HAP-1 (cell line): ENCODE results near the gene CASK.
"Not testable (repeated sequence)": the region's sequence is repeated elsewhere in the genome, so short reads cannot be mapped to it uniquely, and the experiment has no call there.

Experiments used
- DNase-seq, 2 experiments: peaks; one replicate each; pipeline ENCODE4 v3.0.0-alpha.2; 2016 to 2020; ENCODE audit warnings: low spot score in 2 of 2
- H3K27me3 ChIP-seq: fragments of 250-450 bp; sonication (Bioruptor Pico); 2 replicates; pipeline ENCODE4 v1.5.1; 2020; ENCODE audit warnings: low read depth, mild to moderate bottlenecking, moderate library complexity
- H3K36me3 ChIP-seq: fragments of 250-450 bp; sonication (Bioruptor Pico); replicated peaks from 2 replicates; pipeline ENCODE4 v1.5.1; 2020; ENCODE audit warnings: mild to moderate bottlenecking
- H3K4me1 ChIP-seq: fragments of 250-450 bp; sonication (Bioruptor Pico); 2 replicates; pipeline ENCODE4 v1.5.1; 2020; ENCODE audit warnings: mild to moderate bottlenecking
- H3K4me3 ChIP-seq: fragments of 250-450 bp; sonication (Bioruptor Pico); 2 replicates; pipeline ENCODE4 v1.5.1; 2020; ENCODE audit warnings: mild to moderate bottlenecking, moderate library complexity
- H3K9me3 ChIP-seq: fragments of 250-450 bp; sonication (Bioruptor Pico); 2 replicates; pipeline ENCODE4 v1.5.1; 2020; ENCODE audit warnings: mild to moderate bottlenecking, moderate library complexity
- in situ Hi-C: fragments of 300-500 bp; cut with MboI; formaldehyde crosslinking; loops from 3 replicates; pipeline ENCODE4 v1.14.3; 2020; ENCODE audit warnings: low sequenced_read_pairs, inconsistent platforms, mixed read lengths

Gene CASK

GRCh38 chrX:41630091-41630490, 293.3 kb downstream of the CASK start:
- Histone ChIP-seq H3K4me3 (no peak overlapping the region), H3K36me3 (peaks cover 2% of the 10 kb centered on the region; the same call in 1 of the 2 replicates), H3K4me1 (peaks cover 3% of the 10 kb centered on the region), H3K27me3 (no peaks in the 10 kb centered on the region), H3K9me3 (no peaks in the 10 kb centered on the region)
- in situ Hi-C loops = no loop called here
- no peak for DNase-seq

GRCh38 chrX:41629539-41629938, 293.8 kb downstream of the CASK start:
- Histone ChIP-seq H3K36me3 (peaks cover 2% of the 10 kb centered on the region; the same call in 1 of the 2 replicates), H3K4me1 (no peaks in the 10 kb centered on the region), H3K27me3 (no peaks in the 10 kb centered on the region), H3K4me3 (no peak overlapping the region), H3K9me3 (no peaks in the 10 kb centered on the region)
- in situ Hi-C loops = no loop called here
- no peak for DNase-seq

GRCh38 chrX:41621222-41621723, 302.1 kb downstream of the CASK start:
- in situ Hi-C loops = no loop called here
- H3K27me3 ChIP-seq = no peaks in the 10 kb centered on the region
- H3K4me3 ChIP-seq = no peak overlapping the region
- peak in 1 of 2 experiments; percentile 23 for DNase-seq
- peaks cover 2% of the 10 kb centered on the region; the same call in 1 of the 2 replicates for H3K36me3 ChIP-seq
- H3K9me3 ChIP-seq = no peaks in the 10 kb centered on the region
- no peaks in the 10 kb centered on the region for H3K4me1 ChIP-seq

GRCh38 chrX:41619221-41619620, 304.1 kb downstream of the CASK start:
- Histone ChIP-seq H3K4me1 (no peaks in the 10 kb centered on the region), H3K27me3 (no peaks in the 10 kb centered on the region), H3K36me3 (no peaks in the 10 kb centered on the region), H3K4me3 (no peak overlapping the region), H3K9me3 (no peaks in the 10 kb centered on the region)
- in situ Hi-C loops = no loop called here
- no peak for DNase-seq

- H3K4me3 ChIP-seq = no peak overlapping the region
- H3K36me3 ChIP-seq = no peaks in the 10 kb centered on the region
- no peaks in the 10 kb centered on the region for H3K27me3 ChIP-seq
- DNase-seq = no peak
- in situ Hi-C loops = no loop called here
- no peaks in the 10 kb centered on the region for H3K4me1 ChIP-seq
- H3K9me3 ChIP-seq = no peaks in the 10 kb centered on the region
These were observed 306.4 kb downstream of the CASK start for GRCh38 chrX:41616935-41617334.

- in situ Hi-C loops = no loop called here
- no peaks in the 10 kb centered on the region for H3K9me3 ChIP-seq
- H3K36me3 ChIP-seq = no peaks in the 10 kb centered on the region
- H3K27me3 ChIP-seq = no peaks in the 10 kb centered on the region
- no peaks in the 10 kb centered on the region for H3K4me1 ChIP-seq
- no peak for DNase-seq
- no peak overlapping the region for H3K4me3 ChIP-seq
These were observed 307.1 kb downstream of the CASK start for GRCh38 chrX:41616255-41616654.

GRCh38 chrX:41608244-41608643, 315.1 kb downstream of the CASK start:
- in situ Hi-C loops = no loop called here
- H3K9me3 ChIP-seq = no peaks in the 10 kb centered on the region
- H3K4me3 ChIP-seq = no peak overlapping the region
- no peak for DNase-seq
- H3K27me3 ChIP-seq = no peaks in the 10 kb centered on the region
- H3K4me1 ChIP-seq = peaks cover 7% of the 10 kb centered on the region
- no peaks in the 10 kb centered on the region for H3K36me3 ChIP-seq

- DNase-seq = no peak
- Histone ChIP-seq H3K36me3 (no peaks in the 10 kb centered on the region), H3K27me3 (no peaks in the 10 kb centered on the region), H3K9me3 (no peaks in the 10 kb centered on the region), H3K4me3 (no peak overlapping the region), H3K4me1 (peaks cover 13% of the 10 kb centered on the region)
- in situ Hi-C loops = no loop called here
These were observed 316.0 kb downstream of the CASK start for GRCh38 chrX:41607264-41607832.

- peaks cover 13% of the 10 kb centered on the region for H3K4me1 ChIP-seq
- H3K4me3 ChIP-seq, H3K9me3 ChIP-seq, DNase-seq, H3K27me3 ChIP-seq, in situ Hi-C loops, H3K36me3 ChIP-seq: not testable (repeated sequence)
These were observed 317.3 kb downstream of the CASK start for GRCh38 chrX:41606057-41606456.

- H3K4me1 ChIP-seq = peaks cover 16% of the 10 kb centered on the region
- no peaks in the 10 kb centered on the region for H3K27me3 ChIP-seq
- H3K4me3 ChIP-seq = no peak overlapping the region
- no peaks in the 10 kb centered on the region for H3K36me3 ChIP-seq
- DNase-seq = no peak
- no peaks in the 10 kb centered on the region for H3K9me3 ChIP-seq
- in situ Hi-C loops = no loop called here
These were observed 318.4 kb downstream of the CASK start for GRCh38 chrX:41604766-41605543.

- Histone ChIP-seq H3K36me3 (no peaks in the 10 kb centered on the region), H3K4me1 (peaks cover 24% of the 10 kb centered on the region), H3K27me3 (no peaks in the 10 kb centered on the region), H3K9me3 (no peaks in the 10 kb centered on the region), H3K4me3 (no peak overlapping the region)
- in situ Hi-C loops = no loop called here
- no peak for DNase-seq
These were observed 319.2 kb downstream of the CASK start for GRCh38 chrX:41604177-41604576.

GRCh38 chrX:41603596-41603995, 319.8 kb downstream of the CASK start:
- DNase-seq = no peak
- Histone ChIP-seq H3K4me1 (peaks cover 24% of the 10 kb centered on the region), H3K4me3 (no peak overlapping the region), H3K27me3 (no peaks in the 10 kb centered on the region), H3K36me3 (no peaks in the 10 kb centered on the region), H3K9me3 (no peaks in the 10 kb centered on the region)
- in situ Hi-C loops = no loop called here

GRCh38 chrX:41602816-41603345, 320.5 kb downstream of the CASK start:
- Histone ChIP-seq H3K4me1 (peaks cover 24% of the 10 kb centered on the region), H3K9me3 (no peaks in the 10 kb centered on the region), H3K36me3 (no peaks in the 10 kb centered on the region), H3K27me3 (no peaks in the 10 kb centered on the region), H3K4me3 (no peak overlapping the region)
- peak in 1 of 2 experiments; percentile 32 for DNase-seq
- in situ Hi-C loops = no loop called here

- in situ Hi-C loops = no loop called here
- no peaks in the 10 kb centered on the region for H3K9me3 ChIP-seq
- DNase-seq = peak in 1 of 2 experiments; percentile 70
- H3K27me3 ChIP-seq = no peaks in the 10 kb centered on the region
- no peak overlapping the region for H3K4me3 ChIP-seq
- peaks cover 22% of the 10 kb centered on the region for H3K4me1 ChIP-seq
- H3K36me3 ChIP-seq = no peaks in the 10 kb centered on the region
These were observed 323.1 kb downstream of the CASK start for GRCh38 chrX:41600291-41600690.
